Measurements from ENCODE around the gene TMEM229B.

TMEM229B gene

DNA sequence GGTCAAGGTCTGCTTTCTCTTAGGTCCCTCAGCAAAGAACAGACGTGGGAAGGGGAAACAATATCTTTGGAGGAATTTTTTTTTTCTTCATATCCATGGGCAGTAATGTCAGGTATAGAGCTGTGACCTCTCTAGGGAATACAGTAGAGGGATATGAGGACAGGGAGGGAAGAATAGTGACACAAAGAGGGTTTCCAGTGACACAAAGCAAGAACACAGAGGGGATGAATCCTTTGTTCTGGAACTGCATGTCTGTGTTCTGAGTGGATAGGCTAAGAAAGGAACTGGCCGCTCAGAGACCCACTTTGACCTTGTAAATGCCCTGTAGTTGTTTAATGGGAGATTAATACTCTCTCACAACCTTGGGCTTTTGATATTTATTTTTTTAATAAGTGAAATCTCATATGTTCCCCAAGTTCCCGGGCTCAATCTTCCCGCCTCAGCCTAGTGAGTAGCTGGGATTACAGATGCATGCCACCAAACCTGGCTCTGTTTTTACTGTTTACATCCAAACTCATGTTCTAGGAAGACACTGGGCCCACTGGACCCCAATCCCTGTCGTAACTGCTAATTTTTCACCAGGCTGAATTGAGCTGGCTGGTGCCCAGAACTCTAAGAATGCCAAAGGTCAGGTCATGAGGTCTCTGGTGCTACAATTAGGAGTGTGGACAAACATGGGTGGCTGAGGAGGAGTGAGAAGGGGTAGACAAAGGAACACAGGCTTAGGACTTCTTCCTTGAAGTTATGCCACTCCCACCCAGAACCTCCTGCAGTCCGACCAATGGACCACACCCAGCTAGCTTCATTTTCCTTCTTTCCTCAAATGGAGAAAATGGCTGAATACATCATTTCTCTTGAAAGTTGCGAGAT, 35.5 kb upstream of the TMEM229B start:
- no peaks in the 10 kb centered on the region for H3K9me3 ChIP-seq (ENCODE audit: control insufficient read depth, low read length)
- no peaks in the 10 kb centered on the region for H3K79me2 ChIP-seq
- no peak overlapping the region for H3K4me2 ChIP-seq (ENCODE audit: low read length)
- no peaks in the 10 kb centered on the region for H3K36me3 ChIP-seq (ENCODE audit: control insufficient read depth, insufficient read depth, low read length)
- no peaks in the 10 kb centered on the region for H3K27me3 ChIP-seq (ENCODE audit: control insufficient read depth, insufficient read depth, low read length)
- H3K27ac ChIP-seq, result no peak overlapping the region
- no peak overlapping the region for H3K9ac ChIP-seq
- peaks cover 7% of the 10 kb centered on the region for H3K4me1 ChIP-seq
- TF ChIP-seq CTCF (IDR thresholded peaks at IDR 0.05), result no peak
- H3K4me3 ChIP-seq (ENCODE audit: low read depth, low read length), result no peak overlapping the region
- H2AFZ ChIP-seq, result no peak overlapping the region

GRCh38 chr14:67522270-67522669, 33.7 kb upstream of the TMEM229B start:
- no peak overlapping the region for H2AFZ ChIP-seq
- no peaks in the 10 kb centered on the region for H3K9me3 ChIP-seq (ENCODE audit: control insufficient read depth, low read length)
- no peak overlapping the region for H3K9ac ChIP-seq
- peaks cover 10% of the 10 kb centered on the region for H3K4me1 ChIP-seq
- no peaks in the 10 kb centered on the region for H3K27me3 ChIP-seq (ENCODE audit: control insufficient read depth, insufficient read depth, low read length)
- no peak for TF ChIP-seq CTCF (IDR thresholded peaks at IDR 0.05)
- no peak overlapping the region for H3K27ac ChIP-seq
- H3K79me2 ChIP-seq, result no peaks in the 10 kb centered on the region
- H3K4me3 ChIP-seq (ENCODE audit: low read depth, low read length), result no peak overlapping the region
- H3K36me3 ChIP-seq (ENCODE audit: control insufficient read depth, insufficient read depth, low read length), result no peaks in the 10 kb centered on the region
- H3K4me2 ChIP-seq (ENCODE audit: low read length), result no peak overlapping the region

DNA sequence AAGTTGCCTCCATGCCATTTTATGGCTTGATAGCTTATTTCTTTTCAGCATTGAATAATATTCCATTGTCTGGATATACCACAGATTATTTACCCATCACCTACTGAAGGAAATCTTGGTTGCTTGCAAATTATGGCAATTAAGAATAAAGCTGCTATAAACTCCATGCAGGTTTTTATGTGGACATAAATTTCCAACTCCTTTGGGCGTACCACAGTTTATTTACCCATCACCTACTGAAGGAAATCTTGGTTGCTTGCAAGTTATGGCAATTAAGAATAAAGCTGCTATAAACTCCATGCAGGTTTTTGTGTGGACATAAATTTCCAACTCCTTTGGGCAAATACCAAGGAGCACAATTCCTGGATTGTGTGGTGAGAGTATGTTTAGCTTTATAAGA, 32.0 kb upstream of the TMEM229B start:
- H3K4me2 ChIP-seq (ENCODE audit: low read length), result no peak overlapping the region
- H3K27me3 ChIP-seq (ENCODE audit: control insufficient read depth, insufficient read depth, low read length), result no peaks in the 10 kb centered on the region
- H3K9me3 ChIP-seq (ENCODE audit: control insufficient read depth, low read length), result no peaks in the 10 kb centered on the region
- H3K9ac ChIP-seq, result no peak overlapping the region
- H3K79me2 ChIP-seq, result no peaks in the 10 kb centered on the region
- H3K4me1 ChIP-seq, result peaks cover 6% of the 10 kb centered on the region
- no peak for TF ChIP-seq CTCF (IDR thresholded peaks at IDR 0.05)
- no peaks in the 10 kb centered on the region for H3K36me3 ChIP-seq (ENCODE audit: control insufficient read depth, insufficient read depth, low read length)
- no peak overlapping the region for H3K27ac ChIP-seq
- H2AFZ ChIP-seq, result no peak overlapping the region
- no peak overlapping the region for H3K4me3 ChIP-seq (ENCODE audit: low read depth, low read length)

GRCh38 chr14:67519406-67519805, 30.9 kb upstream of the TMEM229B start:
- Histone ChIP-seq H3K36me3 (ENCODE audit: control insufficient read depth, insufficient read depth, low read length) (no peaks in the 10 kb centered on the region), H3K4me3 (ENCODE audit: low read depth, low read length) (no peak overlapping the region), H3K27me3 (ENCODE audit: control insufficient read depth, insufficient read depth, low read length) (no peaks in the 10 kb centered on the region), H3K27ac (no peak overlapping the region), H2AFZ (no peak overlapping the region), H3K4me1 (peaks cover 6% of the 10 kb centered on the region), H3K79me2 (no peaks in the 10 kb centered on the region), H3K9ac (no peak overlapping the region), H3K9me3 (ENCODE audit: control insufficient read depth, low read length) (no peaks in the 10 kb centered on the region), H3K4me2 (ENCODE audit: low read length) (no peak overlapping the region)
- TF ChIP-seq CTCF (IDR thresholded peaks at IDR 0.05), result no peak

- TF ChIP-seq CTCF (IDR thresholded peaks at IDR 0.05), result peak; percentile 26
- Histone ChIP-seq H3K9me3 (ENCODE audit: control insufficient read depth, low read length) (no peaks in the 10 kb centered on the region), H3K79me2 (no peaks in the 10 kb centered on the region), H3K27me3 (ENCODE audit: control insufficient read depth, insufficient read depth, low read length) (no peaks in the 10 kb centered on the region), H3K27ac (no peak overlapping the region), H3K36me3 (ENCODE audit: control insufficient read depth, insufficient read depth, low read length) (no peaks in the 10 kb centered on the region), H3K4me1 (peaks cover 23% of the 10 kb centered on the region), H3K4me2 (ENCODE audit: low read length) (no peak overlapping the region), H2AFZ (peak overlapping the region; percentile 23), H3K9ac (no peak overlapping the region), H3K4me3 (ENCODE audit: low read depth, low read length) (no peak overlapping the region)
Observed at GRCh38 chr14:67517083-67517482, 28.6 kb upstream of the TMEM229B start.

Data from parathyroid adenoma (tissue), 2 donors.